IMR-90 (cell line): ENCODE results near the gene EME2. TPM values are rescaled to one million over a fixed set of nuclear protein-coding genes. Genes with fewer than 3 reads are reported as not detected.

Experiments used
- ATAC-seq: fragments of 200-7000 bp; cut with Tn5 transposase; 2 replicates; pipeline ENCODE4 v1.9.1; 2020; ENCODE audit warnings: low read depth, mild to moderate bottlenecking, moderate library complexity
- BruUV-seq: library from RNA; stranded (reverse); fragments of 400-500 nt; replicated peaks from 2 replicates; lab custom pipeline; 2021; lab: Mats Ljungman, UMichigan
- CTCF ChIA-PET: fragments of 300-600 bp; formaldehyde crosslinking; extraction: SDS; loops from one replicate; lab custom pipeline; 2021; ENCODE audit warnings: antibody characterized with exemption; lab: Yijun Ruan, JAX
- POLR2A ChIA-PET: fragments of 300-600 bp; sonication (Branson Sonifier 250); formaldehyde crosslinking; loops from one replicate; lab custom pipeline; 2022; ENCODE audit warnings: antibody characterized with exemption; ENCODE audit not compliant: unreplicated experiment; lab: Charles Lee
- DNase-seq: peaks from one replicate; pipeline ENCODE4 v3.0.0; 2013
- H2AFZ ChIP-seq: replicated peaks from 2 replicates; pipeline ENCODE3; 2013; ENCODE audit warnings: low read length, mild to moderate bottlenecking; ENCODE audit not compliant: poor library complexity
- H2AK5ac ChIP-seq: 2 replicates; pipeline ENCODE4 v1.6.1; 2013; ENCODE audit warnings: low read depth, low read length, inconsistent platforms
- H2AK9ac ChIP-seq: replicated peaks from 2 replicates; pipeline ENCODE3; 2013; ENCODE audit warnings: mild to moderate bottlenecking, low read depth, low read length, moderate library complexity; ENCODE audit not compliant: poor library complexity
- H2BK120ac ChIP-seq: 2 replicates; pipeline ENCODE4 v1.6.1; 2013; ENCODE audit warnings: low read depth, low read length, inconsistent platforms
- H2BK15ac ChIP-seq: 3 replicates; pipeline ENCODE4 v1.6.1; 2013; ENCODE audit warnings: low read depth, low read length, inconsistent platforms
- H2BK20ac ChIP-seq: 2 replicates; pipeline ENCODE4 v1.6.1; 2013; ENCODE audit warnings: low read depth, mild to moderate bottlenecking, inconsistent platforms, low read length, moderate library complexity
- H2BK5ac ChIP-seq: 2 replicates; pipeline ENCODE4 v1.6.1; 2013; ENCODE audit warnings: mild to moderate bottlenecking, low read depth, low read length, inconsistent platforms; ENCODE audit not compliant: poor library complexity, severe bottlenecking
- H3K14ac ChIP-seq: replicated peaks from 2 replicates; pipeline ENCODE4 v1.6.1; 2013; ENCODE audit warnings: low read depth, low read length, inconsistent platforms
- H3K18ac ChIP-seq: 2 replicates; pipeline ENCODE4 v1.6.1; 2013; ENCODE audit warnings: low read depth, low read length, control low read depth
- H3K23ac ChIP-seq: 2 replicates; pipeline ENCODE4 v1.6.1; 2013; ENCODE audit warnings: low read depth, low read length, inconsistent platforms
- H3K27ac ChIP-seq: 2 replicates; pipeline ENCODE4 v1.5.1; 2013; ENCODE audit warnings: mild to moderate bottlenecking, control low read depth, low read length; ENCODE audit not compliant: insufficient read depth
- H3K27me3 ChIP-seq: 2 replicates; pipeline ENCODE4 v1.6.1; 2013; ENCODE audit warnings: low read length; ENCODE audit not compliant: control insufficient read depth, insufficient read depth
- H3K36me3 ChIP-seq: 2 replicates; pipeline ENCODE4 v1.6.1; 2013; ENCODE audit warnings: low read length, mixed read lengths; ENCODE audit not compliant: control insufficient read depth, insufficient read depth
- H3K4ac ChIP-seq: 2 replicates; pipeline ENCODE4 v1.6.1; 2013; ENCODE audit warnings: low read depth, low read length, inconsistent platforms
- H3K4me1 ChIP-seq: 2 replicates; pipeline ENCODE4 v1.6.1; 2013; ENCODE audit warnings: low read length, mixed read lengths; ENCODE audit not compliant: control insufficient read depth, insufficient read depth
- H3K4me2 ChIP-seq: 2 replicates; pipeline ENCODE4 v1.6.1; 2013; ENCODE audit warnings: low read depth, mild to moderate bottlenecking, control low read depth, low read length, moderate library complexity
- H3K4me3 ChIP-seq: 2 replicates; pipeline ENCODE4 v1.5.1; 2013; ENCODE audit warnings: low read depth, mild to moderate bottlenecking, control low read depth, low read length, moderate library complexity; ENCODE audit not compliant: insufficient read depth
- H3K56ac ChIP-seq: 2 replicates; pipeline ENCODE4 v1.6.1; 2013; ENCODE audit warnings: low read length, inconsistent platforms; ENCODE audit not compliant: insufficient read depth; ENCODE audit errors: extremely low read depth
- H3K79me1 ChIP-seq, 2 experiments: 2 replicates each; pipeline ENCODE4 v1.6.1; 2013; ENCODE audit warnings: low read length in 2 of 2, inconsistent platforms in 1 of 2, low read depth in 1 of 2
- H3K9ac ChIP-seq: 2 replicates; pipeline ENCODE4 v1.6.1; 2013; ENCODE audit warnings: low read depth, low read length, control low read depth
- H3K9me1 ChIP-seq: 2 replicates; pipeline ENCODE4 v1.6.1; 2013; ENCODE audit warnings: low read length, inconsistent platforms; ENCODE audit not compliant: insufficient read depth
- H3K9me3 ChIP-seq: 2 replicates; pipeline ENCODE4 v1.6.1; 2013; ENCODE audit warnings: low read length; ENCODE audit not compliant: control insufficient read depth, insufficient read depth
- H4K20me1 ChIP-seq: 2 replicates; pipeline ENCODE4 v1.6.1; 2013; ENCODE audit warnings: low read length, inconsistent platforms; ENCODE audit not compliant: insufficient read depth
- H4K5ac ChIP-seq: 2 replicates; pipeline ENCODE4 v1.6.1; 2013; ENCODE audit warnings: mild to moderate bottlenecking, low read depth, low read length, control low read depth
- H4K8ac ChIP-seq, 2 experiments: 2 replicates each; pipeline ENCODE4 v1.6.1; 2013; ENCODE audit warnings: low read depth in 2 of 2, low read length in 2 of 2, control low read depth in 1 of 2, inconsistent platforms in 1 of 2
- H4K91ac ChIP-seq: 2 replicates; pipeline ENCODE4 v1.6.1; 2013; ENCODE audit warnings: low read depth, low read length, inconsistent platforms; ENCODE audit not compliant: insufficient read depth
- MXI1 ChIP-seq: IDR thresholded peaks from 2 replicates; pipeline ENCODE4 v1.6.1; 2012; ENCODE audit warnings: low read depth, mild to moderate bottlenecking, low read length, moderate library complexity, borderline replicate concordance
- WGBS, 2 experiments: methylation state at CpG; one replicate each; pipeline versions ENCODE4 v1.1.5 to v1.1.7; 2013; ENCODE audit warnings: missing lambda C conversion rate in 2 of 2; ENCODE audit not compliant: insufficient read length in 1 of 2; ENCODE audit errors: extremely low coverage in 2 of 2; 5-methylcytosine and 5-hydroxymethylcytosine counted together
- dilution Hi-C: fragments of 300-500 bp; cut with HindIII; formaldehyde crosslinking; loops from one replicate; pipeline ENCODE4 v1.14.3; 2018; ENCODE audit warnings: low sequenced_read_pairs; ENCODE audit not compliant: unreplicated experiment
- in situ Hi-C: fragments of 300-500 bp; cut with MboI; formaldehyde crosslinking; loops from 3 replicates; pipeline ENCODE4 v1.14.3; 2019; ENCODE audit warnings: low sequenced_read_pairs, inconsistent platforms, mixed read lengths
- intact Hi-C: fragments of 100-400 bp; cut with micrococcal nuclease; formaldehyde crosslinking; loops from 2 replicates; pipeline ENCODE4 v1.10.0; 2022
- polyA plus RNA-seq, 3 experiments: library from polyadenylated mRNA; depleted of rRNA; stranded (reverse); fragments of >200 nt; gene quantifications; 2 replicates each; pipeline ENCODE4 v1.2.3, GENCODE V29; 2012; ENCODE audit warnings: low replicate concordance in 1 of 3
- total RNA-seq: library from RNA; depleted of rRNA; stranded (reverse); fragments of >200 nt; gene quantifications from 2 replicates; pipeline ENCODE4 v1.2.3, GENCODE V29; 2012

EME2 gene
- total and polyA plus RNA-seq, 2 of the 4 experiments (the other 2 are of a cell fraction), result 1.3 to 9.6 TPM

DNA sequence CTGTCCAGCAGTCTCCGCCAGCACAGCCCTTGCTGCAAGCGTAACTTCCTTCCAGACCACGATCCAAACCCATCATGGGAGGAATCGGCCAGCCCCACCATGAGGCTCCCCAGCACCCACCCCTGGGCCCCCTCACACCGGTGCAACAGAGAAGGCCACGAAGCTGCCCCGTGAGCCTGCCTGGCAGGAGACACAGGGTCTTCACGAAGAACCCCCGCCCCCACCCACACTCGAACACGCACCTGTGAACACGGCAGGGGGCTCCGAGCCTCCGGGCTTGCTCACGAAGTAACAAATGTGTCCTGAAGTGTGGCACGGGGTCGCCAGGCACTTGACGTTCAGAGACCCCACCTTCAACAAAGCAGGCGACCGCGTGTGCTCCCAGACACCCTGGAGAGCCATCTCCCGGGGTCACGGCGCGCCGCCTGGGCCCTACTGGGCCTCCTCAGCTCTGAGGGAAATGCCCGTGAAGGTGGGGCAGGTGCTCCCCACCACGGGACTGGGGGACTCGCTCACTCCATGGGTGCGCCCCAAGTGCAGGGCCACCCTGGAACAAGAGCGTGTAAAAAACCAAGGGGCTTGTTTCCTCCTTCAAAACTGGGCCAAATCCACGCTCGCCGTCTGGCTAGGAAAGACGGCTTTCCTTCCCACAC, 46.4 kb downstream of the EME2 start:
- WGBS, 2 experiments, result 80% methylated on average over 10 of the region's 35 CpGs; no CpG with 5 or more reads in 1 of the 2 experiments
- CTCF ChIA-PET, result no interaction called here

More for the DNA sequence above, 46.4 kb downstream of the EME2 start:
- H2AK5ac ChIP-seq, result no peak overlapping the region
- no peak overlapping the region for H3K27ac ChIP-seq
- no peak overlapping the region for H3K9ac ChIP-seq
- H3K27me3 ChIP-seq, result no peaks in the 10 kb centered on the region
- TF ChIP-seq MXI1, result no peak
- no peak overlapping the region for H2AK9ac ChIP-seq
- dilution Hi-C loops (no loop called here), in situ Hi-C loops (no loop called here), intact Hi-C loops (no loop called here)
- no peak overlapping the region for H3K4ac ChIP-seq
- no peaks in the 10 kb centered on the region for H3K9me3 ChIP-seq
- no peak overlapping the region for H3K23ac ChIP-seq
- no peak overlapping the region for H4K91ac ChIP-seq
- no peaks in the 10 kb centered on the region for H3K4me1 ChIP-seq
- BruUV-seq, result no TSS peak
- H3K79me1 ChIP-seq, result peaks cover 0 to 11% of the 10 kb centered on the region in 2 experiments; a peak in 2 of 4 replicates
- no peak overlapping the region for H4K5ac ChIP-seq
- H3K4me3 ChIP-seq, result no peak overlapping the region
- H3K4me2 ChIP-seq, result no peak overlapping the region
- no peak overlapping the region for H2BK20ac ChIP-seq
- no peak for DNase-seq
- peaks cover 18% of the 10 kb centered on the region for H3K36me3 ChIP-seq
- H3K56ac ChIP-seq, result no peak overlapping the region
- no peak overlapping the region for H2BK120ac ChIP-seq
- no peak overlapping the region for H3K14ac ChIP-seq
- H4K20me1 ChIP-seq, result 0 out of 2 replicates have a peak, but pooled peaks cover 3% of the 10 kb centered on the region
- H2BK5ac ChIP-seq, result no peak overlapping the region
- H2BK15ac ChIP-seq, result no peak overlapping the region
- H2AFZ ChIP-seq, result no peak overlapping the region
- POLR2A ChIA-PET, result no interaction called here
- H3K9me1 ChIP-seq, result peaks cover 2% of the 10 kb centered on the region; the same call in 1 of the 2 replicates
- H3K18ac ChIP-seq, result no peak overlapping the region
- ATAC-seq, result no peak
- H4K8ac ChIP-seq, result no peak overlapping the region
